OCI-LY1 (cell line): ENCODE measurements around the gene BCAP31.

Experiments
- H2AFZ ChIP-seq: fragments of 200-600 bp; sonication (generic), shearing (Covaris generic); 2 replicates; pipeline ENCODE4 v1.6.0; 2014; ENCODE audit warnings: antibody characterized with exemption, mild to moderate bottlenecking, low read length
- H3F3A ChIP-seq: fragments of 200-600 bp; sonication (generic), shearing (Covaris generic); 2 replicates; pipeline ENCODE4 v1.6.0; 2014; ENCODE audit warnings: mild to moderate bottlenecking, antibody characterized with exemption, low read length, moderate library complexity; ENCODE audit not compliant: insufficient read depth
- H3K27ac ChIP-seq: fragments of 200-600 bp; sonication (generic); 2 replicates; pipeline ENCODE4 v1.5.1; 2014; ENCODE audit warnings: low read length, mixed run types, mild to moderate bottlenecking, low read depth; ENCODE audit not compliant: poor library complexity, severe bottlenecking
- H3K27me3 ChIP-seq: fragments of 200-600 bp; sonication (generic); 2 replicates; pipeline ENCODE4 v1.6.0; 2014; ENCODE audit warnings: antibody characterized with exemption, mild to moderate bottlenecking, low read length, moderate library complexity; ENCODE audit not compliant: insufficient read depth
- H3K36me3 ChIP-seq: fragments of 200-600 bp; sonication (generic); 2 replicates; pipeline ENCODE4 v1.6.1; 2014; ENCODE audit warnings: mild to moderate bottlenecking, antibody characterized with exemption, low read length, moderate library complexity, mixed read lengths; ENCODE audit not compliant: insufficient read depth
- H3K4me1 ChIP-seq: fragments of 200-600 bp; sonication (generic); 2 replicates; pipeline ENCODE4 v1.5.1; 2014; ENCODE audit warnings: mild to moderate bottlenecking, low read length, moderate library complexity; ENCODE audit not compliant: insufficient read depth, severe bottlenecking
- H3K4me2 ChIP-seq: fragments of 200-600 bp; sonication (generic), shearing (Covaris generic); 2 replicates; pipeline ENCODE4 v1.6.1; 2014; ENCODE audit warnings: low read length
- H3K4me3 ChIP-seq: fragments of 200-600 bp; sonication (generic); 2 replicates; pipeline ENCODE4 v1.5.1; 2014; ENCODE audit warnings: low read length, low read depth, mild to moderate bottlenecking, mixed read lengths; ENCODE audit not compliant: poor library complexity, severe bottlenecking
- H3K79me2 ChIP-seq: fragments of 200-600 bp; shearing (Covaris generic); 2 replicates; pipeline ENCODE4 v1.6.1; 2016; ENCODE audit warnings: mixed run types, low read length, mixed read lengths; ENCODE audit not compliant: insufficient read depth
- H3K9ac ChIP-seq: fragments of 200-600 bp; sonication (generic), shearing (Covaris generic); 2 replicates; pipeline ENCODE4 v1.6.1; 2014; ENCODE audit warnings: mild to moderate bottlenecking, low read length, mixed read lengths
- H3K9me2 ChIP-seq: fragments of 200-600 bp; sonication (generic), shearing (Covaris generic); 2 replicates; pipeline ENCODE4 v1.6.1; 2014; ENCODE audit warnings: low read depth, mild to moderate bottlenecking, low read length, mixed read lengths
- H3K9me3 ChIP-seq: fragments of 200-600 bp; shearing (Covaris generic); 2 replicates; pipeline ENCODE4 v1.6.1; 2014; ENCODE audit warnings: low read length, mixed read lengths
- H4K20me1 ChIP-seq: fragments of 200-600 bp; sonication (generic), shearing (Covaris generic); 2 replicates; pipeline ENCODE4 v1.6.0; 2016; ENCODE audit warnings: mild to moderate bottlenecking, low read length; ENCODE audit not compliant: insufficient read depth
- CTCF ChIP-seq: fragments of 200-600 bp; sonication (generic), shearing (Covaris generic); IDR thresholded peaks from 2 replicates; pipeline ENCODE4 v1.5.1; 2017; ENCODE audit warnings: mild to moderate bottlenecking, antibody characterized with exemption, low read length, moderate library complexity, mixed read lengths
- EZH2 ChIP-seq: fragments of 200-600 bp; sonication (generic), shearing (Covaris generic); IDR thresholded peaks from 2 replicates; pipeline ENCODE4 v1.8.0; 2017; ENCODE audit warnings: borderline replicate concordance, mixed run types, mild to moderate bottlenecking, antibody characterized with exemption, low read length, moderate library complexity, mixed read lengths

The BCAP31 gene

GRCh38 chrX:153653556-153653955 lies 70.6 kb downstream of the BCAP31 start:
- no peaks in the 10 kb centered on the region for H3K4me1 ChIP-seq
- no peaks in the 10 kb centered on the region for H3F3A ChIP-seq
- H3K36me3 ChIP-seq: no peaks in the 10 kb centered on the region
- H3K4me3 ChIP-seq: no peak overlapping the region
- H4K20me1 ChIP-seq: no peaks in the 10 kb centered on the region
- H3K27ac ChIP-seq: no peak overlapping the region
- H3K9me3 ChIP-seq: no peaks in the 10 kb centered on the region
- H3K9ac ChIP-seq: no peak overlapping the region
- no peak overlapping the region for H3K4me2 ChIP-seq
- no peaks in the 10 kb centered on the region for H3K9me2 ChIP-seq
- no peaks in the 10 kb centered on the region for H3K79me2 ChIP-seq
- H3K27me3 ChIP-seq: no peaks in the 10 kb centered on the region
- TF ChIP-seq CTCF: no peak
- no peak for TF ChIP-seq EZH2
- H2AFZ ChIP-seq: no peak overlapping the region

GRCh38 chrX:153651540-153652079 lies 72.6 kb downstream of the BCAP31 start:
- Histone ChIP-seq H3F3A (no peaks in the 10 kb centered on the region), H2AFZ (no peak overlapping the region), H3K9me2 (no peaks in the 10 kb centered on the region), H3K36me3 (no peaks in the 10 kb centered on the region), H3K4me2 (no peak overlapping the region), H3K9ac (no peak overlapping the region), H3K27me3 (no peaks in the 10 kb centered on the region), H3K79me2 (no peaks in the 10 kb centered on the region), H3K4me1 (no peaks in the 10 kb centered on the region), H4K20me1 (no peaks in the 10 kb centered on the region), H3K4me3 (no peak overlapping the region), H3K9me3 (no peaks in the 10 kb centered on the region), H3K27ac (no peak overlapping the region)
- TF ChIP-seq CTCF: no peak
- TF ChIP-seq EZH2: no peak

GRCh38 chrX:153650959-153651358 lies 73.2 kb downstream of the BCAP31 start:
- Histone ChIP-seq H3K27ac (no peak overlapping the region), H3K9me2 (no peaks in the 10 kb centered on the region), H3K4me2 (no peak overlapping the region), H2AFZ (no peak overlapping the region), H3K79me2 (no peaks in the 10 kb centered on the region), H3K27me3 (no peaks in the 10 kb centered on the region), H4K20me1 (no peaks in the 10 kb centered on the region), H3K9me3 (no peaks in the 10 kb centered on the region), H3K4me3 (no peak overlapping the region), H3K4me1 (no peaks in the 10 kb centered on the region), H3K36me3 (no peaks in the 10 kb centered on the region), H3F3A (no peaks in the 10 kb centered on the region), H3K9ac (no peak overlapping the region)
- TF ChIP-seq CTCF (no peak), EZH2 (no peak)
